GM06990 (cell line): Measurements from ENCODE around the gene TMPRSS3.

Experiments
- DNase-seq: peaks from one replicate; pipeline ENCODE4 v3.0.0-alpha.2; 2011; ENCODE audit not compliant: insufficient read length; ENCODE audit errors: extremely low read depth
- H3K27me3 ChIP-seq: replicated peaks from 2 replicates; pipeline ENCODE4 v1.6.0; 2011; ENCODE audit warnings: low read length; ENCODE audit not compliant: control insufficient read depth, insufficient read depth
- H3K36me3 ChIP-seq: 2 replicates; pipeline ENCODE4 v1.5.1; 2011; ENCODE audit warnings: low read length; ENCODE audit not compliant: control insufficient read depth, insufficient read depth
- H3K4me3 ChIP-seq: replicated peaks from 2 replicates; pipeline ENCODE4 v1.5.1; 2011; ENCODE audit warnings: low read depth, mild to moderate bottlenecking, control low read depth, low read length
- CTCF ChIP-seq: IDR thresholded peaks from 2 replicates; pipeline ENCODE4 v1.5.1; 2011; ENCODE audit warnings: low read length, control low read depth, mild to moderate bottlenecking, inconsistent platforms; ENCODE audit not compliant: insufficient read depth, poor library complexity, severe bottlenecking

Gene TMPRSS3

DNA sequence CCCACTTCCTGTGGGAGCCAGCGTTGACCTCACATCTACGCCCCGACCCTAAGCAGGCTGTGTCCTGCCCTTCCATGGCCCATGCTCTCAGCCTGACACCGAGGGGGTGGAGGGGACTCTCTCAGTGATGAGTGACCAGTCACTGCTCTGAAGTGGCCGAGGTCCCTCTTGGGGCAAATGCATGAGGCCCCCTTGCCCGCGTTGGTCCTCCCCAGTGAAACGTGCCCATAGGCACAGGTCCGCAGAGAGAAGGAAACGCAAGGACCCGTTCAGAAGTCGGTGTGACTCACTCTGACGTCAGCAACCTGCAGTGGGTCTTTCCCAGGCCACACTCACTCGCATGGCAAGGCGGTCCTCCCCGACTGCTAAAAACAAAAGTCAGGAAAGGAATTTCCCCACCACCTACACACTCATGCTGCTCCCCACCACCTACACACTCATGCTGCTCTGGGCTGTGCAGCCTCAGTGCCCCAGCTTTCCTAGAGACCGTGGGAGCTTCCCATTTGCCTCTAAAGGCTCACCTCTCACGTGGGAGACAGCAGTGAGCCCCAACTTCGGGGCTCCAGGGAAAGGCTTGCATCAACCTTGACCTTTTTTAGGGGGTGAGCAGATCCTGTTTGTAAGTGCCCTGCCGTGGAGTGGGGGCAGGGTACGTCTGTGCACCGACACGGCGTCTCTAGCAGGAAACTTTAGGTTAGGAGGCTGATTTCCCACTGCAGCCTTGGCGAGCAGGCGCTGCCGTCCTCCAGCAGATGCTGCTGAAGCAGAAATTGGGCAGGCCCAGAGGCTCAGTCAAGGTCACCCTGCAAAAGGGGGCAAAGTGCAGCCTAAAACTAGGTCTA lies 19.3 kb upstream of the TMPRSS3 start:
- no peaks in the 10 kb centered on the region for H3K36me3 ChIP-seq
- TF ChIP-seq CTCF = no peak
- DNase-seq = peak; percentile 80
- no peaks in the 10 kb centered on the region for H3K27me3 ChIP-seq
- no peak overlapping the region for H3K4me3 ChIP-seq

GRCh38 chr21:42414553-42414927 lies 18.7 kb upstream of the TMPRSS3 start:
- Histone ChIP-seq H3K27me3 (no peaks in the 10 kb centered on the region), H3K4me3 (no peak overlapping the region), H3K36me3 (no peaks in the 10 kb centered on the region)
- no peak for DNase-seq
- TF ChIP-seq CTCF = no peak

GRCh38 chr21:42414066-42414465 lies 18.2 kb upstream of the TMPRSS3 start:
- Histone ChIP-seq H3K27me3 (no peaks in the 10 kb centered on the region), H3K36me3 (no peaks in the 10 kb centered on the region), H3K4me3 (no peak overlapping the region)
- no peak for TF ChIP-seq CTCF
- no peak for DNase-seq

DNA sequence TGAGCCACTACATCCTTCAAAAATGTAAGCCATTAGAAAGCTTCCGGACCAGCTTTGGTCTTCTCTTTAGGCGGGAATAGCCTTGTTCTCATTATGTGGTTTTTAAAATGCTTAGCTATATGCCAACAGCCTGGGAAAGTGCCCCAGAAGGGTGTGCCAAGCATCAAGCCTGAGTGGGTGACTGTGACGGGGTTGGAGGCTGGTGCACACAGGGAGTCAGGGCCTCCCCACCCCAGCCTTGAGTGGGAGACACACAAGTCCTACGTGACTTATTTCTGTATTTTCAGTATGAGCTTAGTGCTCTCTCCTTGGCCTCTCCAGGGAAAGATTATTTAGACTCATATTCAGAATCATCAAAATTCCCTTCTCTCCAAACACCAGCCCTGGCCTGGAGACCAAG lies 17.6 kb upstream of the TMPRSS3 start:
- DNase-seq = no peak
- TF ChIP-seq CTCF = no peak
- Histone ChIP-seq H3K4me3 (no peak overlapping the region), H3K36me3 (no peaks in the 10 kb centered on the region), H3K27me3 (no peaks in the 10 kb centered on the region)

DNA sequence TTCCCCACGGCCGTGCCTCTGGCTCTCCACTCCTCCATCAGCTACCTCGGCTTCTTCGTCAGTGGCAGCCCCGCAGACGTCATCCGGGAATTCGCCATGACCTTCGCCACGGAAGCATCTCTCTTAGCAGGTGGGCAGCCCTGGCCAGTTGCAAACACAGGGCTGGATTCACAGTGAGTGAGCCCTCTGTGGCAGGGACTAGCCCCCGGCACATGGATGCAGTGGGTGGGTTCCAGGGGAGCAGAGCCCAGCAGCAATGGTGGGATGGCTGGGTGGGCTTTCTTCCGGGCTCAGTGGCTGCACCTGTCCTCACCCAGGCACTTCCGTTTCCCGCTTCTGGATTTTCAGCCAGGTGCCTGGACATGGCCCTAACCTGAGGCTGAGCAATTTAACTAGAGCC lies 17.2 kb upstream of the TMPRSS3 start:
- no peaks in the 10 kb centered on the region for H3K36me3 ChIP-seq

More for the DNA sequence above, 17.2 kb upstream of the TMPRSS3 start:
- TF ChIP-seq CTCF = no peak
- H3K27me3 ChIP-seq = no peaks in the 10 kb centered on the region
- H3K4me3 ChIP-seq = no peak overlapping the region
- DNase-seq = no peak
